Activated naive CD8-positive, alpha-beta T cell treated with anti-CD3 and anti-CD28 coated beads, Interleukin-2, amount 50 U/mL, for 16 hours (primary cell): ENCODE measurements around the gene CMC2.

Experiments used
- DNase-seq: peaks from one replicate; pipeline ENCODE4 v3.0.0-alpha.2; 2020; ENCODE audit warnings: low read depth, low spot score

Gene CMC2

GRCh38 chr16:80974649-80975376, 31.9 kb downstream of the CMC2 start:
- no peak for DNase-seq

- DNase-seq, result no peak
Measured at GRCh38 chr16:80973991-80974390, 32.7 kb downstream of the CMC2 start.

GRCh38 chr16:80972611-80973010, 34.1 kb downstream of the CMC2 start:
- no peak for DNase-seq

- DNase-seq, result no peak
Measured at GRCh38 chr16:80971819-80972218, 34.9 kb downstream of the CMC2 start.

DNA sequence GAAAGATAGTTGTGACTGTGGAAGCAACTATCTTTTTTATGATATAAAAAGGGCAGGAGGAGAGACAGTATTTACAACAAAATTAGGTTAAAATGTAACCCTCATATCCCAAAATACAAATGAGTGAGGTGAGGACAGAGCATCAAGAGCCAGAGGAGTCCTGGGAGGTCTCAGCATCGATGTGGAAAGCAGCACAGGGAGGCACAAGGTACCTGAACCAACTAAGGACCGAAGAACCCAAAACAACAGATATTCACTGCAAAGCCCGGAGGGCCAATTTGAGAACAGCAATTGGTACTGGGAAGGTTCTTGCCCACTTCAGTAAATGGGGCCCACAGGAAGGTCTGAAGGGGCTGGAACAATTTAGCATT, 37.6 kb downstream of the CMC2 start:
- DNase-seq, result no peak

- no peak for DNase-seq
Measured at GRCh38 chr16:80968386-80969113, 38.1 kb downstream of the CMC2 start.

- DNase-seq, result no peak
Measured at GRCh38 chr16:80966617-80967016, 40.1 kb downstream of the CMC2 start.

DNA sequence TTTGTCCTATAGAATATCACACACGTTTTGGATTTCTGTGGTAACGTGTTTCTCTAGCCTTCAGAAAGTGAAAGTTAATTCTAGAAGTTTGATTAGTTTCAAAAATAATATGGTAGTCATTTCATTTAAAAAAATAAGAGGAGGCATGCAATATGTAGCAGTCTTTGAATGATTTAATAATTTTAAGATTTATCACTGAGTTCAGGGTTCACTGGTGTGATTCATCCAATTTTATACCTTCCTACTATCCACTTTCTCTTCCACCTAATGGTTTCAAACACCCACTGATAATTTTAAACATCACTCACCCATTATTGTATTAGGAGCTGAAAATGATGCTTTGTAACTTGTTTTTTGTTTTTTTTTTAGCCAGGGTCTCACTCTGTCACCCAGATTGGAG, 42.3 kb downstream of the CMC2 start:
- no peak for DNase-seq

GRCh38 chr16:80962879-80963278, 43.8 kb downstream of the CMC2 start:
- DNase-seq, result no peak

DNA sequence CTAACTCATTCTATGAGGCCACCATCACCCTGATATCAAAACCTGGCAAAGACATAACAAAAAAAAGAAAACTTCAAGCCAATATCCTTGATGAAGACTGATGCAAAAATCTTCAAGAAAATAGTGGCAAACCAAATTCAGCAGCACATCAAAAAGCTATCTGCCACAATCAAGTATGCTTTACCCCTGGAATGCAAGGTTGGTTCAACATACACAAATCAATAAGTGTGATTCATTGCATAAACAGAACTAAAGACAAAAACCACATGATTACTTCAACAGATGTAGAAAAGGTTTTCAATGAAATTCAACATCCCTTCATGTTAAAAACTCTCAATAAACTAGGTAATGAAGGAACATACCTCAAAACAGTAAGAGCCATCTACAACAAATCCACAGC, 48.4 kb downstream of the CMC2 start:
- DNase-seq, result no peak

GRCh38 chr16:80954985-80955384, 51.7 kb downstream of the CMC2 start:
- DNase-seq, result no peak

- no peak for DNase-seq
Measured at GRCh38 chr16:80948886-80949493, 57.7 kb downstream of the CMC2 start.

GRCh38 chr16:80947708-80948625, 58.7 kb downstream of the CMC2 start:
- no peak for DNase-seq

DNA sequence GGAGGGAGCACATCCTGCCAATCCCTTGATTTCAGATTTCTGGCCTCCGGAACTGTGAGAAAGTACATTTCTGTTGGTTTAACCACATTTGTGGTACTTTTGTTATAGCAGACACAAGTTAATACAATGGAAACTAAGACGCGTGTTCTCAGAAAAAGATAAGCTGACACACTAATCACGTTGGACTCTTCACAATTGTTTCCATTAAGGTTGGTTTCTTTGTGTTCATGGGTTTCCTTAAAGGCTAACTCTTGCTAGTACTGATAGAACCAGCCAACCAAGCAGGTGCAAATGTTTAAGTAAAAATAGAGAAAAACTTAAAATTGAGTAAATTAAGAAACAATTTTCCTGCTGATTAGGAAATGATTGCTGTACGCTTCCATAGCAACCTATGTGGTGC, 59.4 kb downstream of the CMC2 start:
- no peak for DNase-seq

- DNase-seq, result no peak
Measured at GRCh38 chr16:80946481-80946880, 60.2 kb downstream of the CMC2 start.

- DNase-seq, result no peak
Measured at GRCh38 chr16:80940069-80940856, 66.4 kb downstream of the CMC2 start.

- DNase-seq, result no peak
Measured at GRCh38 chr16:80938879-80939260, 67.8 kb downstream of the CMC2 start.

- no peak for DNase-seq
Measured at GRCh38 chr16:80938004-80938878, 68.4 kb downstream of the CMC2 start.

- no peak for DNase-seq
Measured at GRCh38 chr16:80936410-80936809, 70.3 kb downstream of the CMC2 start.

DNA sequence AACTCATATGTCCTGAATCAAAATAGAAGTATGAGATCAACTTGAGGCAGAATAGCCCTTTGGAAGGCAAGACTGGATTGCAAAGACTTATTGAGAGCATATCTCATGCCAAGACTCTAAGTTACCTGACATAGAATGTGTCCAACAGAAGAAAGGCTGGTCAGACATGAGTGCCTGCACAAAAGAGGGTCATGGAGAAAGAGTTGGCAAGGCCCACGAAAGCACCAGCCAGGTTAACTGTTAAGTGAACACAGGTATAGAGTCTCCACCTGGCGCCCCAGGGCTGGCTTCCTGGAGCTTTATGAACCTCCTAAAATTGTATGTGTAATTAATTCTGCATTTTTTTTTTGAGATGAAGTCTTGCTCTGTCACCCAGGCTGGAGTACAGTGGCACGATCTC, 71.0 kb downstream of the CMC2 start:
- no peak for DNase-seq
